Ascending aorta (tissue), 2 donors: ENCODE results near the gene FGGY. TPM values are rescaled to one million over a fixed set of nuclear protein-coding genes. Genes with fewer than 3 reads are reported as not detected.
A peak's percentile ranks its signal among the peaks of the same experiment; 100 is the strongest.

Source experiments
- DNase-seq, 2 donors: peaks; one replicate each; pipeline ENCODE4 v3.0.0-alpha.2; 2019; ENCODE audit warnings: low spot score in 2 of 2
- H3K27ac ChIP-seq, 2 donors: fragments of 200-600 bp; sonication (generic); one replicate each; pipeline ENCODE4 v1.5.1; 2016 to 2017; ENCODE audit warnings: mild to moderate bottlenecking in 1 of 2
- H3K27me3 ChIP-seq: fragments of 200-600 bp; sonication (generic); one replicate; pipeline ENCODE4 v1.5.1; 2017
- H3K36me3 ChIP-seq, 2 donors: fragments of 200-600 bp; sonication (generic); one replicate each; pipeline ENCODE4 v1.5.1; 2016
- H3K4me1 ChIP-seq, 2 donors: fragments of 200-600 bp; sonication (generic); one replicate each; pipeline ENCODE4 v1.5.1; 2016 to 2017; ENCODE audit warnings: mild to moderate bottlenecking in 1 of 2
- H3K4me3 ChIP-seq, 2 donors: fragments of 200-600 bp; sonication (generic); one replicate each; pipeline ENCODE4 v1.5.1; 2016 to 2017; ENCODE audit warnings: mild to moderate bottlenecking in 1 of 2
- H3K9me3 ChIP-seq, 2 donors: fragments of 200-600 bp; sonication (generic); one replicate each; pipeline ENCODE4 v1.5.1; 2016
- intact Hi-C: fragments of 100-400 bp; cut with DNase I; formaldehyde crosslinking; loops from one replicate; pipeline ENCODE4 v1.15.1; 2023
- total RNA-seq: library from RNA; depleted of rRNA; stranded (reverse); fragments of >200 nt; gene quantifications from one replicate; pipeline ENCODE4 v1.1.0, GENCODE V29; 2016
- TF ChIP-seq, protein P1 (sequence below), 3 experiments: fragments of 200-600 bp in 2 of 3; fragments of 450-650 bp in 1 of 3; sonication (generic) in 2 of 3; IDR thresholded peaks; one replicate each; pipeline ENCODE4 v1.5.1; 2016 to 2019; ENCODE audit warnings: antibody characterized with exemption in 3 of 3, mild to moderate bottlenecking in 1 of 3, moderate library complexity in 1 of 3

The FGGY gene
- total RNA-seq, 1 donor from 2014 or later: 7.0 TPM

DNA sequence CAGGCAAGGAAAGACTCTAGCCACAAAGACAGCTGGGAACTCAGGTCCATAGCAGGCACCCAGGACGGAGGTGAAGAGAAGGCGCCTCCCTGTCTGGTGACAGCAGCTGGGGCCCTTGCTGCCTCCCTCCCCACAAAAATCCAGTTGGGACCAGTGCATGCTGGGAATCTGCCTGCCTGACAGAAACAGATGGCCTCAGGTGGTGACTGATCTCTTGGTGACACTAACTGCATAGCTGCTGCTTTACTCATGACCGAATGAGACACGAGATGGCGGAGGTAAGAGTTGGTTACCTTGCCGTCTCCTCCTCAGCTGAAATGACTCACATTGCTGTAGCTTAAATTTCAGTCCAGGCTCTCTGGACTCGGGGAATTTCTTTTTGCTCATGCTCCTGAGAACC, 130.3 kb downstream of the FGGY start:
- no peak for DNase-seq
- Histone ChIP-seq H3K27me3 (no peaks in the 10 kb centered on the region), H3K36me3 (no peaks in the 10 kb centered on the region), H3K4me3 (no peak overlapping the region), H3K9me3 (no peaks in the 10 kb centered on the region), H3K27ac (no peak overlapping the region), H3K4me1 (peaks cover 0 to 12% of the 10 kb centered on the region in 2 donors)
- TF ChIP-seq, protein P1, sequence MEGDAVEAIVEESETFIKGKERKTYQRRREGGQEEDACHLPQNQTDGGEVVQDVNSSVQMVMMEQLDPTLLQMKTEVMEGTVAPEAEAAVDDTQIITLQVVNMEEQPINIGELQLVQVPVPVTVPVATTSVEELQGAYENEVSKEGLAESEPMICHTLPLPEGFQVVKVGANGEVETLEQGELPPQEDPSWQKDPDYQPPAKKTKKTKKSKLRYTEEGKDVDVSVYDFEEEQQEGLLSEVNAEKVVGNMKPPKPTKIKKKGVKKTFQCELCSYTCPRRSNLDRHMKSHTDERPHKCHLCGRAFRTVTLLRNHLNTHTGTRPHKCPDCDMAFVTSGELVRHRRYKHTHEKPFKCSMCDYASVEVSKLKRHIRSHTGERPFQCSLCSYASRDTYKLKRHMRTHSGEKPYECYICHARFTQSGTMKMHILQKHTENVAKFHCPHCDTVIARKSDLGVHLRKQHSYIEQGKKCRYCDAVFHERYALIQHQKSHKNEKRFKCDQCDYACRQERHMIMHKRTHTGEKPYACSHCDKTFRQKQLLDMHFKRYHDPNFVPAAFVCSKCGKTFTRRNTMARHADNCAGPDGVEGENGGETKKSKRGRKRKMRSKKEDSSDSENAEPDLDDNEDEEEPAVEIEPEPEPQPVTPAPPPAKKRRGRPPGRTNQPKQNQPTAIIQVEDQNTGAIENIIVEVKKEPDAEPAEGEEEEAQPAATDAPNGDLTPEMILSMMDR (IDR thresholded peaks at IDR 0.05): no peak
- intact Hi-C loops: no loop called here

DNA sequence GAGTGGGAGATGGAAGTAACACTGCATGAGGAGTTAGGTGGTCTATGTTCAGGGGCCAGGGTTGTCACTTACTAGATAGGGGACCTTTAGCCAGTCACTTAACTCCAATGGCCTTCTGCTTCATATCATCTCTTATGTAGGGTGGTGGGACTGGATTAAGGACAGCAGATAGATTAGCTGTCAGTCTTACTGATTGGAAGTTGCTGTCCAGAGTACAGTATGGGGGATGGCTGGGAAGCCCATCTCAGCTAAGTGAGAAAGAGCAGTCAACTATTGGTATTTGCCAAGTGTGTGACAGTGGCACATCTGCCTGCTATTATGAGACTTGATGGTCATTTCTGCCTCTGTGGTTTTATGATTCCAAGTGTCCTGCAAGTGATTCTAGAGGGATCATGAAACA, 130.9 kb downstream of the FGGY start:
- H3K27ac ChIP-seq: no peak overlapping the region
- H3K27me3 ChIP-seq: no peaks in the 10 kb centered on the region
- no peak for DNase-seq
- no peak overlapping the region for H3K4me3 ChIP-seq
- no peaks in the 10 kb centered on the region for H3K9me3 ChIP-seq
- TF ChIP-seq, protein P1 (IDR thresholded peaks at IDR 0.05): no peak
- H3K4me1 ChIP-seq: peaks cover 0 to 12% of the 10 kb centered on the region in 2 donors
- no peaks in the 10 kb centered on the region for H3K36me3 ChIP-seq
- intact Hi-C loops: no loop called here

DNA sequence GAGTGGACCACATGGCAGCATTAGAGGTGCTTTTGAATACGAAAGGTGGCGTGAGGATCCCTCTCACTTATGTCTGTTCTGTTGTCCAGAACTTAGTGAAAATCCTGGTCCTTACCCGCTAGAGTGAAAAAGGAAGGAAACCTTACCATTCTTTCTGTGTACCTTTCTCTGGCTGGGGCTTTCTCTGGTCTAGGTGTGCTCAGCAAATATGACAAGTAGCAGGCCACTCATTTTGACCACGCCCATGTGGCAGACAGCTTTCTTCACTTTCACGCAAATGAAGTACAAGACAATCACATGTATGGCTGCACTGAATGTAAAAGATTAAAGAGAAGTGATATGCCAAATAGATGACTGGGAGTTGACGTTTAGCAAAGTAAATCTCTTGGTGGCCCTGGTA, 131.9 kb downstream of the FGGY start:
- H3K9me3 ChIP-seq: no peaks in the 10 kb centered on the region
- H3K27me3 ChIP-seq: no peaks in the 10 kb centered on the region
- H3K36me3 ChIP-seq: no peaks in the 10 kb centered on the region
- H3K4me1 ChIP-seq: peaks cover 2 to 20% of the 10 kb centered on the region in 2 donors
- no peak overlapping the region for H3K27ac ChIP-seq
- intact Hi-C loops: no loop called here
- TF ChIP-seq, protein P1 (IDR thresholded peaks at IDR 0.05): no peak
- H3K4me3 ChIP-seq: no peak overlapping the region
- DNase-seq: no peak

DNA sequence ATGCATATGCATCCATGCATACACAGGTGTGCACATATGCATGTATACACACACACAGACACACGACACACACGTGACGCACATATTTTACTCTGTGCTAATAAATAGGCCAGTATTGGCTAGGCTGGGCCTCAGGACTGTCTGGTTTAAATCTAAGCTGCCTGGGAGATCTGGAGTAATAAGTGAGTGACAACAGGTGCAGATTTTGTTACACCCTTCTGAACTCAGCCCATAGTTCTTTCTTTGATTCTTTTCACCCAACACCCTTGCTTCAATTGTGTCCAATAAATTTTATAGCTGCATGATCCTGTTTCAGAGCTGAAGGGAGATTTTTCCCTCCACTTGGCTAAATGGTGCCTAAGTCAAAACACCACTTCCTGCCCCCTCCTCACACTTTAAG, 132.8 kb downstream of the FGGY start:
- Histone ChIP-seq H3K27me3 (no peaks in the 10 kb centered on the region), H3K4me1 (peaks cover 9 to 26% of the 10 kb centered on the region in 2 donors), H3K4me3 (no peak overlapping the region), H3K9me3 (no peaks in the 10 kb centered on the region), H3K36me3 (no peaks in the 10 kb centered on the region), H3K27ac (no peak overlapping the region)
- intact Hi-C loops: loop anchor here (5.0 kb wide), 2 partner anchors 547 to 647 kb away; partner anchors contain the start of gene JUN
- TF ChIP-seq, protein P1 (IDR thresholded peaks at IDR 0.05): no peak
- DNase-seq: no peak

DNA sequence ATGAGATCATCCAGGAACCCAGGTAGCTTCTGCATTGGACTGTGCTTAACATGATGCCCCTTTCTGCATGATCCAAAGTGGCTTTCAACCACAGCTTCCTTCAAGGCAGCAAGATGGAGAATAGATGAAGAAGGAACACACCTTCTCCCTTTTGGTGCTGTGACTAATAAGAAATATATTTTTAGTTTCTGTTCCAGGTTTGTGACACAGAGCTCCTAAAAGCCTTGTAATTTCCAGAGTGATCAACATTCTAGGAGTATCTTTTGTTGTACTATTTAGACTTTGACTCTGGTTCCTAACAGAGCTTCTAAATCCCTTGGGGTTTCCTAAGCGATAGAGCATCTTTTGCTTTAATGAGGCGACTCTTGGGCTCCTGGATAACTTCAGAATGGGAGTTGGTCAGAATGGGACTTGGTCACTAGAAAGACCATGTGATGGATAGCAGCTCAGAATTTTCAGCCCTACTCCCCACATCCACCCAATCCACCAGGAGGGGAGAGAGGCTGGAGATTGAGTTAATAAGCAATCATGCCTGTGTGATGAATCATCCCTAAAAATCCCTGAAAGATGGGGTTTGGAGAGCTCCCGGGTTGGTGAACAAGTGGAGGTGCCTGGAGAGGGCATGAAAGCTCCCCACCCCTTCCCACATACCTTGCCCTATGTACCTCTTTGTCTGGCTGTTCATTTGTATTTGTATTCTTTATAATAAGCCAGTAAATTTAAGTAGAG, 134.8 kb downstream of the FGGY start:
- no peak for DNase-seq
- Histone ChIP-seq H3K9me3 (no peaks in the 10 kb centered on the region), H3K27ac (peak overlapping the region; percentile 67 to 72), H3K4me1 (peaks cover 9 to 30% of the 10 kb centered on the region in 2 donors), H3K4me3 (no peak overlapping the region), H3K36me3 (no peaks in the 10 kb centered on the region), H3K27me3 (no peaks in the 10 kb centered on the region)
- TF ChIP-seq, protein P1 (IDR thresholded peaks at IDR 0.05): no peak
- intact Hi-C loops: loop anchor here (2.0 to 5.0 kb wide), 3 partner anchors 39 to 649 kb away; partner anchors contain the start of gene JUN
